ENCODE results near the gene STUM. TPM values are rescaled to one million over a fixed set of nuclear protein-coding genes. Genes with fewer than 3 reads are reported as not detected.

The STUM gene
- total RNA-seq, 1 experiment from 2014 or later: 0.11 TPM

GRCh38 chr1:226597616-226598454 is 49.3 kb downstream of the STUM start:
- Histone ChIP-seq H3K79me1 (ENCODE audit: insufficient read depth, low read depth, low read length, poor library complexity, severe bottlenecking) (no peaks in the 10 kb centered on the region), H2BK12ac (ENCODE audit: insufficient read length, low read depth, low read length) (no peak overlapping the region), H3T11ph (ENCODE audit: low read length) (no peak overlapping the region), H4K91ac (ENCODE audit: insufficient read length, low read depth, low read length) (no peak overlapping the region), H2BK15ac (ENCODE audit: low read depth, low read length) (no peak overlapping the region), H2BK5ac (ENCODE audit: insufficient read length, low read length) (no peak overlapping the region), H4K8ac (replicated peaks; ENCODE audit: insufficient read length, low read depth, low read length) (no peak overlapping the region), H3K18ac (ENCODE audit: insufficient read length, low read depth, low read length) (no peak overlapping the region), H3K27ac (ENCODE audit: insufficient read length, low read depth, low read length) (no peak overlapping the region), H3K79me2 (ENCODE audit: insufficient read depth, low read length) (no peaks in the 10 kb centered on the region), H3K27me3 (ENCODE audit: insufficient read depth, low read length) (no peaks in the 10 kb centered on the region), H4K5ac (ENCODE audit: insufficient read length, low read depth, low read length) (no peak overlapping the region), H3K4ac (ENCODE audit: low read depth, low read length) (no peak overlapping the region; the same call in 1 of the 2 replicates), H4K20me1 (ENCODE audit: control insufficient read depth, insufficient read depth, insufficient read length) (no peaks in the 10 kb centered on the region), H3K14ac (ENCODE audit: insufficient read depth, low read length) (no peak overlapping the region), H3K4me1 (ENCODE audit: insufficient read depth, low read length) (no peaks in the 10 kb centered on the region), H3K9me3 (ENCODE audit: control insufficient read depth, low read depth, low read length) (no peaks in the 10 kb centered on the region), H3K4me2 (ENCODE audit: insufficient read depth, insufficient read length, low read length) (no peak overlapping the region), H2BK20ac (ENCODE audit: low read depth, low read length, poor library complexity, severe bottlenecking) (no peak overlapping the region), H3K56ac (ENCODE audit: insufficient read length, low read depth, low read length) (no peak overlapping the region), H3K23ac (ENCODE audit: insufficient read length, low read depth, low read length) (no peak overlapping the region), H3K9ac (ENCODE audit: extremely low read depth, insufficient read length, low read length) (no peak overlapping the region), H2AFZ (ENCODE audit: low read length) (no peak overlapping the region), H2BK120ac (ENCODE audit: low read depth, low read length, poor library complexity, severe bottlenecking) (no peak overlapping the region), H2AK5ac (ENCODE audit: insufficient read length, low read length) (no peak overlapping the region), H3K23me2 (ENCODE audit: insufficient read length, low read depth, low read length, poor library complexity, severe bottlenecking) (no peaks in the 10 kb centered on the region)
- Mint-ChIP-seq H3K9me3 (peaks cover 6 to 8% of the 10 kb centered on the region in 2 experiments; a peak in 4 of 5 replicates), H3K27me3 (ENCODE audit: low read depth) (peaks cover 8% of the 10 kb centered on the region), H3K27ac (no peak overlapping the region), H3K4me1 (0 out of 4 replicates have a peak, but pooled peaks cover 0 to 6% of the 10 kb centered on the region in 2 experiments), H3K36me3 (ENCODE audit: insufficient read depth in 1 of 3, low read depth in 3 of 3) (peaks cover 0 to 2% (median 2%) of the 10 kb centered on the region in 3 experiments; a peak in 2 of 7 replicates), H3K4me3 (no peak overlapping the region)
- WGBS (ENCODE audit: extremely low coverage, insufficient read length, low lambda C conversion rate): no CpG with 5 or more reads among the region's 5 CpGs
- no peak for TF ChIP-seq CTCF (conservative IDR thresholded peaks at IDR 0.05)
- DNase-seq: no peak

Data from H9 (cell line).